Mucosa of stomach (tissue), 1 donor: ENCODE data around the gene DEDD2.

Source experiments
- H3K27me3 ChIP-seq: one replicate; pipeline ENCODE4 v1.7.0; 2013; ENCODE audit warnings: mild to moderate bottlenecking, low read length; ENCODE audit not compliant: control insufficient read depth, insufficient read depth
- H3K36me3 ChIP-seq: one replicate; pipeline ENCODE4 v1.7.0; 2013; ENCODE audit warnings: low read length; ENCODE audit not compliant: control insufficient read depth, insufficient read depth
- H3K4me1 ChIP-seq: one replicate; pipeline ENCODE4 v1.7.0; 2013; ENCODE audit warnings: mild to moderate bottlenecking, low read length; ENCODE audit not compliant: control insufficient read depth, insufficient read depth
- H3K4me3 ChIP-seq: one replicate; pipeline ENCODE4 v1.7.0; 2013; ENCODE audit warnings: low read length
- H3K9ac ChIP-seq: one replicate; pipeline ENCODE4 v1.7.0; 2013; ENCODE audit warnings: mild to moderate bottlenecking, low read length, moderate library complexity
- H3K9me3 ChIP-seq: one replicate; pipeline ENCODE4 v1.7.0; 2013; ENCODE audit warnings: mild to moderate bottlenecking, low read length, moderate library complexity; ENCODE audit not compliant: control insufficient read depth
- donor health status: Pancreatic carcinoma.

Gene DEDD2

DNA sequence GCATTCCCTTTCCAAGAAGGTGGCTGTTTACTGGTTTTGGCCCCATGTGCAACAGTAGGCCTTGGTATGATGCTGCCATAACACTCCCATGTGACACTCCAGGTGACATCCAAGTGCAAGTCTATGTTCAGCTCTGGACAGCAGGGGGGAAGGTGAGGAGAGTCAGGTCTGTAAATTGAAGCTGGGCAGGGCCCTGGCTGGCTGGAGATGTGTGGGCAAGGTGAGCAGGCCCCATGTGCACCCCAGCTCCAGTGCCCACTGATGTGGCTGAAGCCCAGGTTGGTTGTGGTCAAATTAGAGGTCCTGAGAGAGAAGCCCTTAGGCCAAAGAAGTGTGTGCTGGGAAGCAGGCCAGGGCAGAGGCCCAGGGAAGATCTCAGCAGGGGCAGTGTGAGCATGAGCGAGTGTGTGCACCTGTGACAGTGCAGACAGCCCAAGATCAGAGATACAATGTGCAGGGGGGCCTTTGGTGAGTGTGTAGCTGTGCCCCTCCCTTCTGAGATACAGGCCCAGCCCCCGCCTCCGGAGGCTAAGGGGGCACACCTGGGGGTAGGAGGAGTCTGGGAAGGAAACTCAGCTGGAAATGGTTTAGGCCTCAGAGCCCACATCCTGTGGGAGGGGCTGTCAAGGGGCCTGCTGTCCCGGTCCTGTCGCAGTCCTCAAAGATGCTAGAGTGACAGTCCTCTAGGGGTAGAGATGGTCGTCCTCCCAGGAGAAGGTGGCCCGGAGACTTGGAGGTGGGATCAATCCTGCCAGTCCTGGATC lies 18.6 kb downstream of the DEDD2 start:
- Histone ChIP-seq H3K36me3 (peaks cover 15% of the 10 kb centered on the region), H3K9ac (no peak overlapping the region), H3K4me1 (peaks cover 23% of the 10 kb centered on the region), H3K27me3 (no peaks in the 10 kb centered on the region), H3K4me3 (no peak overlapping the region), H3K9me3 (no peaks in the 10 kb centered on the region)

DNA sequence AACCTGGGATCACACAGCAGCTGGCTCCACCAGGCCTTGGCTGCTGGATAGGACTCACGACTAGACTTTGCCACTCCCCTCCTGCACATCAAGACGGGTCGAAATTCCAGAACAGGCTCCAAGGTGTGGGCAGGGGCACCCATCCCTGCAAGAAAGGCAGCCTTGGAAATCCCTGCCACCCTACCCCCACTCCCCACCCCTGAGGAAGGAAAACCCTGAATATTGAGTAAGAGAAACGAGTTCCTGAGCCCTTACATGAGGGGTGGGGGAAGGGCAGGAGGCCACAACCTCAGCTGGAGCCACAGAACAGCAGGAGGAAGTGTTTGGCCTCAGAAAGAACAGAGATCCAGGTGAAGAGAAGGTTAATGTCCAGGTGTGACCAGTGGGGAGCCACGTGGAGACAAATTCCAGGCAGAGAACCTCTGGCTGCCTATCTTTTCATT lies 20.1 kb downstream of the DEDD2 start:
- no peak overlapping the region for H3K4me3 ChIP-seq

DNA sequence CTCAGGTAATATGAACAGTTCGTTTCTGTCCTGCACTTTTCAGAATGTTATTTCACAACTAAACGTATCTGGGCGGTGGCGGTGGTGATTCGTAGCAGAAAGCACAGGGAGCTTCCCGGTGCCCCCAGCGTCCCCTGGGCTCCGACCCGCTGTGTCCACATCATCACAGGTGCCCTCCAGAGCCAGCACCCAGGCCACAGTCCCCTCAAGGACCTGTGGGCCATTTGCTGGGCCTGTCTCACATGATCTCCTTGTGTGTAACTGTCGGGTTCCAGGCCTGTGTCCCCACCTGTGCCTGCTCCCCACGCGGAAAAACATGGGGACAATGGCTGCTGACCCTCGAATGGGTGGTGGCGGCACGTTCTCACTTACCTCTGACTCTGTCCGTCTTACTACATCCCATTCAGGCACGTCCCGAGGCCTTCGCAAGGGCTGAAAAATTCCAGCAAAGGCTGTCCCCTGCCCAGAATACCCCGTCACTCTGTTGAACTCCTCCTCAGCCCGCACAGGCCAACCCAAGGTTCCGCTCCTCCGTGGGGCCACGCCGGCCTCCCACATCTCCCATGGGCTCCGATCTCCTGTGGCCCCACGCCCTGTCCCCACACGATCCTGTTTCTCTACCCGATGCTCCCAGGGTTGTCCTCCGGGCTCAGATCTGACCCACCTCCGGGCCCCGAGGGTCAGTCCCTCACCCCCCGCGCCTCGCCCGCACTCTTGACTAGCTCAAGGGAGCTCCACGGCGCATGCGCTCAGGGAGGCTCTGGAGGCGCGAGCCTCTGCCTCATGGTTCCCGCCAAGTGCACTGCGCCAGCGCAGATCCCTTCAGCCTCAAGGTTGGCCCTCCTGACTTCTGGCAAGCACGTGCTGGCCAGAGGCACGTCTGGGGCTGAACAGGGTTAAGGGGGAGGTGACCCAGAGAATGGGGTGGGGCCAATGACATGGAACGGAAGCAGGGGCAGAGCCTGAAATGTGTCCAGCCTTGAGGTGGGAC lies 21.2 kb downstream of the DEDD2 start:
- H3K4me3 ChIP-seq: no peak overlapping the region
- H3K36me3 ChIP-seq: no peaks in the 10 kb centered on the region
- no peaks in the 10 kb centered on the region for H3K27me3 ChIP-seq
- H3K9ac ChIP-seq: no peak overlapping the region
- H3K9me3 ChIP-seq: no peaks in the 10 kb centered on the region
- H3K4me1 ChIP-seq: peaks cover 39% of the 10 kb centered on the region

More for the DNA sequence above, 20.1 kb downstream of the DEDD2 start:
- Histone ChIP-seq H3K27me3 (no peaks in the 10 kb centered on the region), H3K36me3 (peaks cover 8% of the 10 kb centered on the region), H3K9me3 (no peaks in the 10 kb centered on the region), H3K4me1 (peaks cover 29% of the 10 kb centered on the region), H3K9ac (no peak overlapping the region)

DNA sequence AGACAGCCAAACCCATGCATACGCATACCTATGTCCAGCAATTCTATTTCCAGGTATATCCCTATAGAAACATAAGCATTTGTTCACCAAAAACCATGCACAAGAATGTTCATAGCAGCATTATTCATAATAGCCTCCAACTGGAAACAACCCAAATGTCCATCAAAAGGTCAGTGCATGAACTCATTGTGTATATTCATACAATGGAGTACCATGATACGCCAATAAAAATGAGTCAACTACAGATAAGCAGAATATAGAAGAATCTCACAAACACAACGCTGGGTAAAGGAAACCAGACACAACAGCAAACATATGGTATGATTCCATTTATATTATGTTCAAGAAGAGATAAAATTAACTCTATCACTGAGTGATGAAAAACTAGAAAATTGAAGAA lies 23.8 kb downstream of the DEDD2 start:
- H3K36me3 ChIP-seq: no peaks in the 10 kb centered on the region
- H3K4me1 ChIP-seq: peaks cover 37% of the 10 kb centered on the region
- H3K27me3 ChIP-seq: no peaks in the 10 kb centered on the region
- no peak overlapping the region for H3K4me3 ChIP-seq
- H3K9me3 ChIP-seq: no peaks in the 10 kb centered on the region
- no peak overlapping the region for H3K9ac ChIP-seq

DNA sequence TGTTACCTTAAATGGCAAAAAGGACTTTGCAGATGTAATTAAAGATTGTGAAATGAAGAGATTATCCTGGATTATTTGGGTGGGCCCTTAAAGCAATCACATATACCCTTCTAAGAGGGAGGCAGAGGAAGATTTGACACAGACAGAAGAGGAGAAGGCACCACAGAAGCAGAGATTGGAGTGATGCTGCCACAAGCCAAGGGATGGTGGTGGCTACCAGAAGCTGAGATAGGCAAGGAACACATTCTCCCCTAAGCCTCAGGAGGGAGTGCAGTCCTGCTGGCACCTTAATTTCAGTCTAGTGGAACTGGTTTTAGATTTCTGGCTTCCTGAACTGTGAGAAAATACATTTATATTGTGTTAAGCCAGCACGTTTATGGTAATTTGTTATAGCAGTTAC lies 24.2 kb downstream of the DEDD2 start:
- no peaks in the 10 kb centered on the region for H3K9me3 ChIP-seq
- H3K4me3 ChIP-seq: no peak overlapping the region
- H3K27me3 ChIP-seq: no peaks in the 10 kb centered on the region
- no peaks in the 10 kb centered on the region for H3K36me3 ChIP-seq
- H3K4me1 ChIP-seq: peaks cover 37% of the 10 kb centered on the region
- no peak overlapping the region for H3K9ac ChIP-seq

DNA sequence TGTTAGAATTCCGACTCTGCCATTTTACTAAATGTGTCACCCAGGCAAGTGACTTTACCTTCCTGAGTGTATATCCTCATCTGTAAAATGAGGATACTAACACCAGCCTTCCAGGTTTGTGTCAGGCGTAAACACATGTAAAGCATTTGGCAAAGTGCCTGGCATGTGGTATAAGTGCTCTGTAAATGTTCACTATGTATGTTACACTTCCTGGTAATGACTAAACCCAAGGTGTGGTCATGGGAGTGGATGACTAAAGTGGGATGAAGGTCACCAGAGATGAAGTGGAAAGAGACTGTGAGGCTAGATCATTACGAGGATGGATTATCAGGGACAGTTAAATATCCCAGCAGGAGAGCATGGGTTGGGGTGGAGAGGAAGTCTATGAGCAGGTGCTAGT lies 25.6 kb downstream of the DEDD2 start:
- Histone ChIP-seq H3K27me3 (no peaks in the 10 kb centered on the region), H3K4me1 (peaks cover 28% of the 10 kb centered on the region), H3K4me3 (no peak overlapping the region), H3K9me3 (no peaks in the 10 kb centered on the region), H3K9ac (no peak overlapping the region), H3K36me3 (no peaks in the 10 kb centered on the region)

DNA sequence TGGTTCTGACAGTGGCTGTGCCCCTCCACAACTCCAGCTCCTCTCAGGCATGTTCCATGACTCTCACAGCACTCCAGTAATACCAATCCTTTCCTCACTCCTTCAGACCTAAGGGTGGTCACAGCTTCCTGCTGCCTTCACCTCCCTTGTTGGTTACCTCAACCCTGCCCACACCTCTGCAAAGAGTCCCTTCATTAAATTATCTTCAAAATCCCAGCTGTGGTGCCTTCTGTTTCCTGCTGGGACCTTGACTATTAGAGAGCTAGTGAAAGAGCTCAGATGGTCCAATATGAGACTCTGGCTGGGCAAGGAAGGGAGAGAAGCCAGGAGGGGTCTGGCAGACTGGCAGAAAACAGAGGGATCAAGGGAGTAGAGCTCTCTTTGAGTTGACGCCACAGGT lies 26.1 kb downstream of the DEDD2 start:
- Histone ChIP-seq H3K27me3 (no peaks in the 10 kb centered on the region), H3K4me3 (no peak overlapping the region), H3K36me3 (no peaks in the 10 kb centered on the region), H3K4me1 (peaks cover 25% of the 10 kb centered on the region), H3K9ac (no peak overlapping the region), H3K9me3 (no peaks in the 10 kb centered on the region)

DNA sequence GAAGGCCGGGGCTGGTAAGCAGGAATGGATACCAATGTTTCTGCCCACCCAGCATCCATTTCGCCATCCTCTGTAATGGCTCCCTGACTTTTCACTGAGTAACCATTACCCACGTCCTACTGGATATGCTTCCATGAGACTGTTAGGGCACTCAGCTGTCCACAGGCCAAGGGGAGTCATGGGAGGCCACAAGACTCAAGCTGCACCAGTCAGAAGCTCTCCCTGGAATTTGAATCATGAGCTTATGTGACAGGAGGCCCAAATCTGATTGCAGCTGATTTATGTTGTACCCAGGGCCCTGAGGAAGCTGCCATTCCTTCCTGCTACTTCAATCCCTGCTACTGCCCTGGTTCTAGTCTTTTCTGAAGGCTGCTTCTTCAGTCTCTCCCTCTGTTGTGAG lies 28.3 kb downstream of the DEDD2 start:
- H3K9me3 ChIP-seq: no peaks in the 10 kb centered on the region
- H3K4me1 ChIP-seq: peaks cover 28% of the 10 kb centered on the region
- H3K9ac ChIP-seq: no peak overlapping the region
- H3K4me3 ChIP-seq: no peak overlapping the region
- H3K27me3 ChIP-seq: no peaks in the 10 kb centered on the region
- H3K36me3 ChIP-seq: no peaks in the 10 kb centered on the region

DNA sequence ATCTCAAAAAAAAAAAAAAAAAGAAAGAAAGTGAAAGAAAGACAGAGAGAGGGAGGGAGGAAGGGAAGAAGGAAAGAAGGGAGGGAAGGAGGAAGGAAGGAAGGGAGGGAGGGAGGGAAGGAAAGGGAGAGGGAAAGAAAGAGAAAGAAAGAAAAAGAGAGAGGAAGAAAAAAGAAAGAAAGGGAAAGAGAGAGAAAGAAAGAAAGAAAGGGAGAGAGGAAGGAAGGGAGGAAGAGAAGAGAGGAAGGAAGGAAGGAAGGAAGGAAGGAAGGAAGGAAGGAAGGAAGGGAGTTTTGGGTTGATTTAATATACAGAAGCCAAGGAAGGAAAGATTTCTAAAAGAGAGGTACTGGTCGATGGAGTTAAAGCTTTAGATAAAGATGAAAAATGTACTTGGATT lies 28.8 kb downstream of the DEDD2 start:
- Histone ChIP-seq H3K36me3 (no peaks in the 10 kb centered on the region), H3K9me3 (no peaks in the 10 kb centered on the region), H3K4me3 (no peak overlapping the region), H3K9ac (no peak overlapping the region), H3K4me1 (peaks cover 28% of the 10 kb centered on the region), H3K27me3 (no peaks in the 10 kb centered on the region)

DNA sequence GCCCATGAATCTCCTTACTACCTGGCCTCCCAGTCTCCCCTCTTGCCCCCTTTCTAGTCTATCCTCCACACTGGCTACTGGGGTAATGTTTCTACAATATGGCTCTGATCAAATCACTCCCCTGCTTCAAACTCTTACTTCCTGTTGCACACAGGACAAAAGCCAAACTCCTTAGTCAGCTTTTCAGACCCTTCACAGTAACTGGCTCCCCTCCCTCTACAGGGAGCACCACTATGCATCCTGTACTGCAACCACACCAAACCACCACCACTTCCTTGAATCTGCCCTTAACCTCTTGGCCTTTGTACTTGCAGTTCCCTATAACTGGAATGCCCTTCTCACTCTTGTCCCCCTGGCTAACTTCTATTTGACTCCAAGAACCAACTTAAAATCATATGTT lies 32.2 kb downstream of the DEDD2 start:
- Histone ChIP-seq H3K9ac (no peak overlapping the region), H3K4me3 (no peak overlapping the region), H3K36me3 (no peaks in the 10 kb centered on the region), H3K4me1 (peaks cover 7% of the 10 kb centered on the region), H3K9me3 (no peaks in the 10 kb centered on the region), H3K27me3 (peaks cover 8% of the 10 kb centered on the region)

DNA sequence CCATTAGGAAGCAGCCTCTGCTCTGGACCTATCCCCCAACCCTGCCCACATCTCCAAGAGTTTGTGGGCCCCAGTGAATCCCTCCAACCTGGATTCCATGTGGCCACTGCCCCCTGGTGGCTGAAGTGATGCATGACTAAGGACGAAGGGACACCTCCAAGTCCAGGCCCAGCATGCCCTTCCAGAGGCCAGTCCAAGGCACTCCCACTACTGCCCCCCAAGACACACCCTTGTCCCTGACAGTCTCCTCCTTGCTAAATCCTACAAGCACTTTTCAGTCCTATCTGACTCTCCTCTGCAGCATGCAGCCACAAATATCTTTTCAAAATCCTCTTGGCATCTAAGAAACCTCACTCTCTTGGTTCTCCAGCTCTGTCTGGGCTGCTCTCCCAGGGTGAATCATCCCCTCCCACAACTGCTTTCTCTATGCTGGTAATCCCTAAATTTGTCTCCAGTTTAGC lies 33.0 kb downstream of the DEDD2 start:
- Histone ChIP-seq H3K9ac (no peak overlapping the region), H3K4me3 (no peak overlapping the region), H3K27me3 (peaks cover 17% of the 10 kb centered on the region), H3K4me1 (peaks cover 7% of the 10 kb centered on the region), H3K36me3 (no peaks in the 10 kb centered on the region), H3K9me3 (no peaks in the 10 kb centered on the region)
